NCI-H2196 treated with DMSO at 0.1 percent for 48 hours (cell line): Measurements from ENCODE around the gene MSRB1.

ENCODE experiments used
- DNase-seq: peaks from one replicate; lab custom pipeline; 2025; ENCODE audit not compliant: unreplicated experiment; lab: John Stamatoyannopoulos, UW

Gene MSRB1

GRCh38 chr16:1918351-1919326, 24.4 kb downstream of the MSRB1 start, which contains the start of gene HS3ST6:
Gene HS3ST6 (minus strand): TSS chr16:1918415. CDS start chr16:1918323, 92 bp downstream.
- no peak for DNase-seq

- no peak for DNase-seq
Observed at GRCh38 chr16:1917665-1918350, 25.2 kb downstream of the MSRB1 start.

GRCh38 chr16:1917056-1917664, 25.8 kb downstream of the MSRB1 start:
- no peak for DNase-seq

GRCh38 chr16:1916640-1916990, 26.4 kb downstream of the MSRB1 start:
- DNase-seq: no peak

- DNase-seq: no peak
Observed at GRCh38 chr16:1915732-1916639, 27.0 kb downstream of the MSRB1 start.

GRCh38 chr16:1914988-1915387, 28.0 kb downstream of the MSRB1 start:
- DNase-seq: no peak

GRCh38 chr16:1914084-1914608, 28.9 kb downstream of the MSRB1 start:
- DNase-seq: no peak

GRCh38 chr16:1913327-1914083, 29.5 kb downstream of the MSRB1 start:
- DNase-seq: no peak

- no peak for DNase-seq
Observed at GRCh38 chr16:1912215-1912543, 30.8 kb downstream of the MSRB1 start.

- DNase-seq: no peak
Observed at GRCh38 chr16:1911467-1912214, 31.4 kb downstream of the MSRB1 start.

GRCh38 chr16:1909561-1910231, 33.3 kb downstream of the MSRB1 start:
- no peak for DNase-seq

- DNase-seq: no peak
Observed at GRCh38 chr16:1908983-1909382, 34.0 kb downstream of the MSRB1 start.

GRCh38 chr16:1908184-1908583, 34.8 kb downstream of the MSRB1 start:
- no peak for DNase-seq

- no peak for DNase-seq
Observed at GRCh38 chr16:1907226-1907860, 35.7 kb downstream of the MSRB1 start.

GRCh38 chr16:1906846-1907165, 36.2 kb downstream of the MSRB1 start:
- no peak for DNase-seq

- DNase-seq: no peak
Observed at GRCh38 chr16:1906055-1906845, 36.7 kb downstream of the MSRB1 start.
